ENCODE data around the gene GSE1. TPM values are rescaled to one million over a fixed set of nuclear protein-coding genes. Genes with fewer than 3 reads are reported as not detected.

The GSE1 gene
- total RNA-seq, 1 experiment from 2014 or later = 90.2 TPM

- BruUV-seq (replicated peaks) = no TSS peak
- Histone ChIP-seq H3K9ac (ENCODE audit: low read length) (no peak overlapping the region), H2AFZ (ENCODE audit: low read depth, low read length, poor library complexity, severe bottlenecking) (no peak overlapping the region), H3K79me2 (ENCODE audit: insufficient read depth, low read length) (no peaks in the 10 kb centered on the region), H3K27me3 (ENCODE audit: insufficient read depth, low read length) (no peaks in the 10 kb centered on the region), H3K27ac (ENCODE audit: low read depth, low read length) (no peak overlapping the region), H3K4me3 (replicated peaks in 1 of 2; ENCODE audit: low read depth in 1 of 2, low read length in 2 of 2) (no peak overlapping the region), H3K36me3 (ENCODE audit: control insufficient read depth in 1 of 2, insufficient read depth in 2 of 2, low read length in 2 of 2) (no peaks in the 10 kb centered on the region), H3K9me3 (ENCODE audit: control insufficient read depth in 1 of 2, insufficient read depth in 1 of 2, low read depth in 1 of 2, low read length in 2 of 2) (no peaks in the 10 kb centered on the region; a peak in 1 of 4 replicates), H3K4me1 (ENCODE audit: control insufficient read depth in 1 of 2, insufficient read depth in 2 of 2, low read length in 2 of 2) (peaks cover 0 to 6% of the 10 kb centered on the region in 2 experiments; a peak in 1 of 4 replicates), H3K4me2 (ENCODE audit: low read length) (no peak overlapping the region), H4K20me1 (ENCODE audit: insufficient read depth) (no peaks in the 10 kb centered on the region), H3K9me2 (ENCODE audit: insufficient read depth) (no peaks in the 10 kb centered on the region)
- RAD21 ChIA-PET (ENCODE audit: low non-redundant PET in 1 of 2, low total read pairs in 2 of 2, uncharacterized antibody in 2 of 2, unreplicated experiment in 2 of 2) = no interaction called here
- CTCF ChIA-PET = no interaction called here
- POLR2A ChIA-PET = no interaction called here
- ATAC-seq (0 out of 2 replicates have a peak, but pooled peaks have one; percentile 8), DNase-seq (ENCODE audit: low read depth, low spot score) (no peak)
- intact Hi-C loops (cut with micrococcal nuclease) = no loop called here
- TF ChIP-seq ATF3 (IDR thresholded peaks at IDR 0.05) (no peak), ZFX (IDR thresholded peaks at IDR 0.05) (no peak), SP1 (IDR thresholded peaks at IDR 0.05; ENCODE audit: low read depth) (no peak), JUND (IDR thresholded peaks at IDR 0.05) (no peak)
Measured at GRCh38 chr16:85594978-85595661, 18.0 kb upstream of the GSE1 start.

- DNase-seq (ENCODE audit: low read depth, low spot score) = no peak
- H3K9ac ChIP-seq (ENCODE audit: low read length) = no peak overlapping the region
- no peak overlapping the region for H2AFZ ChIP-seq (ENCODE audit: low read depth, low read length, poor library complexity, severe bottlenecking)
- no peak for TF ChIP-seq MAX (IDR thresholded peaks at IDR 0.05)
- BruUV-seq (replicated peaks) = no TSS peak
- H3K9me2 ChIP-seq (ENCODE audit: insufficient read depth) = no peaks in the 10 kb centered on the region
- no peak overlapping the region for H3K4me2 ChIP-seq (ENCODE audit: low read length)
- intact Hi-C loops (cut with micrococcal nuclease) = no loop called here
- no peaks in the 10 kb centered on the region for H3K79me2 ChIP-seq (ENCODE audit: insufficient read depth, low read length)
- no peaks in the 10 kb centered on the region for H3K36me3 ChIP-seq (ENCODE audit: control insufficient read depth in 1 of 2, insufficient read depth in 2 of 2, low read length in 2 of 2)
- no peaks in the 10 kb centered on the region for H3K9me3 ChIP-seq (ENCODE audit: control insufficient read depth in 1 of 2, insufficient read depth in 1 of 2, low read depth in 1 of 2, low read length in 2 of 2)
- no peak overlapping the region for H3K27ac ChIP-seq (ENCODE audit: low read depth, low read length)
- ATAC-seq = no peak
- RAD21 ChIA-PET (ENCODE audit: low non-redundant PET in 1 of 2, low total read pairs in 2 of 2, uncharacterized antibody in 2 of 2, unreplicated experiment in 2 of 2) = no interaction called here
- no peaks in the 10 kb centered on the region for H3K27me3 ChIP-seq (ENCODE audit: insufficient read depth, low read length)
- POLR2A ChIA-PET = no interaction called here
- peaks cover 0 to 6% of the 10 kb centered on the region in 2 experiments; a peak in 1 of 4 replicates for H3K4me1 ChIP-seq (ENCODE audit: control insufficient read depth in 1 of 2, insufficient read depth in 2 of 2, low read length in 2 of 2)
- CTCF ChIA-PET = no interaction called here
- H3K4me3 ChIP-seq (replicated peaks in 1 of 2; ENCODE audit: low read depth in 1 of 2, low read length in 2 of 2) = no peak overlapping the region
- H4K20me1 ChIP-seq (ENCODE audit: insufficient read depth) = no peaks in the 10 kb centered on the region
Measured at GRCh38 chr16:85595812-85596502, 17.2 kb upstream of the GSE1 start.
